ENCODE data around the gene MC4R.
A peak's percentile ranks its signal among the peaks of the same experiment; 100 is the strongest.

Gene MC4R

GRCh38 chr18:60358516-60358915 lies 14.1 kb downstream of the MC4R start:
- Histone ChIP-seq H3K27me3 (ENCODE audit: insufficient read depth, poor library complexity, severe bottlenecking) (no peaks in the 10 kb centered on the region), H3K4me1 (ENCODE audit: insufficient read depth, poor library complexity, severe bottlenecking) (peaks cover 10% of the 10 kb centered on the region), H3K4me3 (ENCODE audit: severe bottlenecking) (no peak overlapping the region), H3K36me3 (ENCODE audit: low read depth) (no peaks in the 10 kb centered on the region), H3K9me3 (ENCODE audit: severe bottlenecking) (no peaks in the 10 kb centered on the region), H3K27ac (ENCODE audit: poor library complexity, severe bottlenecking) (no peak overlapping the region)
- DNase-seq (ENCODE audit: low spot score) (no peak), ATAC-seq (ENCODE audit: low read depth) (peak; percentile 100)
- no peak for TF ChIP-seq CTCF (IDR thresholded peaks at IDR 0.05; ENCODE audit: poor library complexity, severe bottlenecking)

DNA sequence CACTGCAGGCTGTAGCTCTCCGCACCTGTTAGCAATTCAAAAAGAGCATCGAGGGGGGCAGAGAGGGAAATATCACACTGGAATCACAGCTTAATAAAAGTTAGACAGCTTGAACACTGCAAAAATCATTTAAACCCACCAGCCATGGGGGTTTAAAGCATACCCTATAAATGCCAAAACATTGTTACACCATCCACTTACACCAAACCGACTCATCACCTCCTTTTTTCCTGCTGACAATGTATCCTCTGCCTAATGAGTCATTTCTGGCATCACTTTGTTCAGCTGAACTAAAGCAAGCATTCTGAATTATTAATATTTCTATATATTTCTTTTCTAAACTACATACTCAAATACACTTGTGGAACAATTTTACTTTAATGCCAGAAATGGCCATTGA lies 21.6 kb downstream of the MC4R start:
- TF ChIP-seq CTCF (IDR thresholded peaks at IDR 0.05; ENCODE audit: poor library complexity, severe bottlenecking): no peak
- no peak overlapping the region for H3K4me3 ChIP-seq (ENCODE audit: severe bottlenecking)
- ATAC-seq (ENCODE audit: low read depth) (0 out of 3 replicates have a peak, but pooled peaks have one; percentile 31), DNase-seq (ENCODE audit: low spot score) (no peak)
- no peak overlapping the region for H3K27ac ChIP-seq (ENCODE audit: poor library complexity, severe bottlenecking)
- H3K9me3 ChIP-seq (ENCODE audit: severe bottlenecking): no peaks in the 10 kb centered on the region
- H3K36me3 ChIP-seq (ENCODE audit: low read depth): no peaks in the 10 kb centered on the region
- H3K4me1 ChIP-seq (ENCODE audit: insufficient read depth, poor library complexity, severe bottlenecking): no peaks in the 10 kb centered on the region
- H3K27me3 ChIP-seq (ENCODE audit: insufficient read depth, poor library complexity, severe bottlenecking): no peaks in the 10 kb centered on the region

DNA sequence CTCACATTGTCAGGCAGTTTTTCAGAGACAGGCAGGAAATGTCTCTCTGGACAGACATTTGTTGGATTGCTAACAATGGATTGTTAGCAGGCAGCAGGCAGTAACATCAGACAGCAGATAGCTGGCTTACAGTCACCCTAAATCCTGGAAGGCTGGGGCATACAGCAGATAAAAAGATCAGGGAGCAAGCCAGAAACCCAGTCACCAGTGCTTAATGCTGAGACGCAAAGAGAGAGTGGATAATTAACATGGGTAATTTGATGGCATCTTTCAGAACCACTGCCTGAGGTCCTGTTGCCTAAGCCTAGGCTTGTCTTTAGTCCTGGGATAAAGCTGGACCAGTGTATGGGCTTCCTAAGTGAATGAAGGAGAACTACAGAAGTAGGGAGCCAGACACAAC lies 22.4 kb downstream of the MC4R start:
- DNase-seq (ENCODE audit: low spot score): no peak

DNA sequence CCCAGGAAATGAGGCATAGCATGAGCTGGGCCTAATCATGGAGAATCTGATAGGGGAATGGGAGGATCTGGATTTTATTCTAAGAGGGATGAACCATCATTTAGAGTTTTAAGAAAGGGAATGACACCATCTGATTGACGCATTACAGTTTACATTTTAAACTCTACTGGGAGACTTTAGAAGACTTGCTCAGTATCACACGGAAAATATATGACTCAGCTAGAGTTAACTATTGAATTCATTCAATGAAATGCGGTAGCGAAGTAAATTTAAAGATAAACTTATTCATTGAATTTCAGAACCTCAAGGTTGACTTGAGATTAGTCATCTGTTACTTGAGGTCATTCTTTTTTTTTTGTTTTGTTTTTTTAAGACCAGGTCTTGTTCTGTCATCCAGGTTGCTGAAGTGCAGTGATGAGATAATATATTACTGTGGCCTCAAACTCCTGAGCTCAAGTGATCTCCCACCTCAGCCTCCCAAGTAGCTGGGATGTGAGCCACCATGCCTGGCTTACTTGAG lies 25.0 kb downstream of the MC4R start:
- H3K27me3 ChIP-seq (ENCODE audit: insufficient read depth, poor library complexity, severe bottlenecking): no peaks in the 10 kb centered on the region
- no peaks in the 10 kb centered on the region for H3K9me3 ChIP-seq (ENCODE audit: severe bottlenecking)
- ATAC-seq (ENCODE audit: low read depth) (no peak), DNase-seq (ENCODE audit: low spot score) (no peak)
- TF ChIP-seq CTCF (IDR thresholded peaks at IDR 0.05; ENCODE audit: poor library complexity, severe bottlenecking): no peak
- no peak overlapping the region for H3K4me3 ChIP-seq (ENCODE audit: severe bottlenecking)
- H3K36me3 ChIP-seq (ENCODE audit: low read depth): no peaks in the 10 kb centered on the region
- no peaks in the 10 kb centered on the region for H3K4me1 ChIP-seq (ENCODE audit: insufficient read depth, poor library complexity, severe bottlenecking)
- no peak overlapping the region for H3K27ac ChIP-seq (ENCODE audit: poor library complexity, severe bottlenecking)

More for the DNA sequence above, 22.4 kb downstream of the MC4R start:
- Histone ChIP-seq H3K27me3 (ENCODE audit: insufficient read depth, poor library complexity, severe bottlenecking) (no peaks in the 10 kb centered on the region), H3K9me3 (ENCODE audit: severe bottlenecking) (no peaks in the 10 kb centered on the region), H3K27ac (ENCODE audit: poor library complexity, severe bottlenecking) (no peak overlapping the region), H3K4me3 (ENCODE audit: severe bottlenecking) (no peak overlapping the region), H3K36me3 (ENCODE audit: low read depth) (no peaks in the 10 kb centered on the region), H3K4me1 (ENCODE audit: insufficient read depth, poor library complexity, severe bottlenecking) (no peaks in the 10 kb centered on the region)
- no peak for TF ChIP-seq CTCF (IDR thresholded peaks at IDR 0.05; ENCODE audit: poor library complexity, severe bottlenecking)
- no peak for ATAC-seq (ENCODE audit: low read depth)

DNA sequence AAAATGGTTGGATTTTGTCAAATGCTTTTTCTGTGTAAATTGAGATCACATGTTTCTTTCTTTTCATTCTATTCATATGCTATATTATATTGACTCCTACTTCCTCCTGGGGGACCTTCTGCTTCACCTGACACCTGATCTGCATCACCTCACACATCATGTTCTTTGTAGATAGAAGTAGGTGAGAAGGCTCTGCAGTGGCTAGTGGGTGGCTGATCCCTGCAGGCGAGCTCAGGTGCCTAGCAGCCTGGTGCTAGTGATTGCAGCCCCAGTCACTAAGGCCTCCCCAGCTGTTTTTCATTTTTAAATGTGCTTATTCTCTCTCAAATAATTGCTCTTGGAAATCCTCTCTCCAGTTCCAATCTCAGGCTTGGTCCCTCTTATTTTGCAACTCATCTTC lies 33.6 kb downstream of the MC4R start:
- no peak overlapping the region for H3K27ac ChIP-seq (ENCODE audit: poor library complexity, severe bottlenecking)
- H3K4me3 ChIP-seq (ENCODE audit: severe bottlenecking): no peak overlapping the region
- H3K27me3 ChIP-seq (ENCODE audit: insufficient read depth, poor library complexity, severe bottlenecking): no peaks in the 10 kb centered on the region
- no peak for DNase-seq (ENCODE audit: low spot score)
- no peak for ATAC-seq (ENCODE audit: low read depth)
- H3K4me1 ChIP-seq (ENCODE audit: insufficient read depth, poor library complexity, severe bottlenecking): no peaks in the 10 kb centered on the region
- H3K9me3 ChIP-seq (ENCODE audit: severe bottlenecking): no peaks in the 10 kb centered on the region
- no peaks in the 10 kb centered on the region for H3K36me3 ChIP-seq (ENCODE audit: low read depth)
- no peak for TF ChIP-seq CTCF (IDR thresholded peaks at IDR 0.05; ENCODE audit: poor library complexity, severe bottlenecking)
